WTC11 (cell line): ENCODE measurements around the gene VEPH1. TPM values are rescaled to one million over a fixed set of nuclear protein-coding genes. Genes with fewer than 3 reads are reported as not detected.

Experiments used
- ATAC-seq: fragments of 200-7000 bp; cut with Tn5 transposase; 2 replicates; pipeline ENCODE4 v1.10.0; 2021; ENCODE audit warnings: mild to moderate bottlenecking, moderate library complexity
- CTCF ChIA-PET: fragments of 300-600 bp; sonication (Branson Sonifier 250); formaldehyde crosslinking; loops from one replicate; lab custom pipeline; 2021; ENCODE audit warnings: antibody characterized with exemption; lab: Charles Lee
- POLR2A ChIA-PET: fragments of 350-600 bp; sonication (Branson Sonifier 250); formaldehyde crosslinking; loops from one replicate; lab custom pipeline; 2021; ENCODE audit warnings: antibody characterized with exemption; lab: Charles Lee
- DNase-seq: peaks from one replicate; pipeline ENCODE4 v3.0.0; 2021; ENCODE audit warnings: low spot score
- H3K27ac Mint-ChIP-seq: 2 replicates; pipeline ENCODE4 v1.8.0; 2021; ENCODE audit warnings: mixed read lengths
- H3K27me3 Mint-ChIP-seq: 2 replicates; pipeline ENCODE4 v1.8.0; 2021; ENCODE audit warnings: low read depth, mild to moderate bottlenecking, moderate library complexity, mixed read lengths
- H3K36me3 Mint-ChIP-seq: 2 replicates; pipeline ENCODE4 v1.8.0; 2021; ENCODE audit warnings: mixed read lengths
- H3K4me1 Mint-ChIP-seq: 2 replicates; pipeline ENCODE4 v1.8.0; 2022; ENCODE audit warnings: mixed read lengths
- H3K4me3 Mint-ChIP-seq: 2 replicates; pipeline ENCODE4 v1.8.0; 2021; ENCODE audit warnings: mild to moderate bottlenecking, moderate library complexity, mixed read lengths
- H3K9me3 Mint-ChIP-seq: 2 replicates; pipeline ENCODE4 v1.8.0; 2021; ENCODE audit warnings: mixed read lengths
- CBFB ChIP-seq: sonication (generic); formaldehyde crosslinking; IDR thresholded peaks from 2 replicates; pipeline ENCODE4 v1.8.1; 2022; ENCODE audit warnings: mild to moderate bottlenecking, low read depth, missing genetic modification reagents
- CDX4 ChIP-seq: fragments of 250-450 bp; sonication (Bioruptor Pico); IDR thresholded peaks from 2 replicates; pipeline ENCODE4 v1.9.0; 2021; ENCODE audit warnings: moderate library complexity, mild to moderate bottlenecking, inconsistent platforms, borderline replicate concordance
- CREB1 ChIP-seq: sonication (generic); formaldehyde crosslinking; IDR thresholded peaks from 2 replicates; pipeline ENCODE4 v1.8.0; 2023; ENCODE audit warnings: mild to moderate bottlenecking, missing genetic modification reagents
- CTCF ChIP-seq: fragments of 200-600 bp; IDR thresholded peaks from 2 replicates; pipeline ENCODE4 v1.8.0; 2022; ENCODE audit warnings: antibody characterized with exemption
- ESRRA ChIP-seq: sonication (generic); formaldehyde crosslinking; IDR thresholded peaks from 2 replicates; pipeline ENCODE4 v1.8.1; 2022; ENCODE audit warnings: mild to moderate bottlenecking, missing genetic modification reagents, borderline replicate concordance
- FOXP1 ChIP-seq: sonication (generic); formaldehyde crosslinking; IDR thresholded peaks from 2 replicates; pipeline ENCODE4 v1.8.0; 2022; ENCODE audit warnings: missing genetic modification reagents, mild to moderate bottlenecking, moderate library complexity, borderline replicate concordance
- FOXP4 ChIP-seq: sonication (generic); formaldehyde crosslinking; IDR thresholded peaks from 2 replicates; pipeline ENCODE4 v1.8.0; 2022; ENCODE audit warnings: mild to moderate bottlenecking, missing genetic modification reagents
- HMGA2 ChIP-seq: fragments of 250-450 bp; sonication (Bioruptor Pico); IDR thresholded peaks from 2 replicates; pipeline ENCODE4 v1.4.0; 2021; ENCODE audit warnings: mild to moderate bottlenecking, moderate library complexity
- JUN ChIP-seq: sonication (generic); formaldehyde crosslinking; IDR thresholded peaks from 2 replicates; pipeline ENCODE4 v1.8.0; 2023; ENCODE audit warnings: mild to moderate bottlenecking, missing genetic modification reagents
- KAT7 ChIP-seq: sonication (generic); formaldehyde crosslinking; IDR thresholded peaks from 2 replicates; pipeline ENCODE4 v1.8.1; 2023; ENCODE audit warnings: missing genetic modification reagents, mild to moderate bottlenecking, borderline replicate concordance
- MAX ChIP-seq: sonication (generic); formaldehyde crosslinking; IDR thresholded peaks from 2 replicates; pipeline ENCODE4 v1.8.0; 2022; ENCODE audit warnings: mild to moderate bottlenecking, missing genetic modification reagents
- MXD4 ChIP-seq: fragments of 250-450 bp; sonication (Bioruptor Pico); IDR thresholded peaks from 2 replicates; pipeline ENCODE4 v1.8.0; 2021; ENCODE audit warnings: mild to moderate bottlenecking, moderate library complexity, borderline replicate concordance
- MYBL2 ChIP-seq: sonication (generic); formaldehyde crosslinking; IDR thresholded peaks from 2 replicates; pipeline ENCODE4 v1.8.1; 2023; ENCODE audit warnings: mild to moderate bottlenecking, moderate library complexity, missing genetic modification reagents
- NR1H2 ChIP-seq: sonication (generic); formaldehyde crosslinking; IDR thresholded peaks from 2 replicates; pipeline ENCODE4 v1.9.0; 2021; ENCODE audit warnings: mild to moderate bottlenecking, moderate library complexity, missing genetic modification reagents
- NR2C2 ChIP-seq: sonication (generic); formaldehyde crosslinking; IDR thresholded peaks from 2 replicates; pipeline ENCODE4 v1.8.0; 2022; ENCODE audit warnings: mild to moderate bottlenecking, missing genetic modification reagents
- NR3C1 ChIP-seq: sonication (generic); formaldehyde crosslinking; conservative IDR thresholded peaks from 2 replicates; pipeline ENCODE4 v1.8.1; 2023; ENCODE audit warnings: low read depth, mild to moderate bottlenecking, missing genetic modification reagents
- PRRX2 ChIP-seq: fragments of 250-450 bp; sonication (Bioruptor Pico); IDR thresholded peaks from 2 replicates; pipeline ENCODE4 v1.8.0; 2021; ENCODE audit warnings: mild to moderate bottlenecking
- STAT6 ChIP-seq: sonication (generic); formaldehyde crosslinking; conservative IDR thresholded peaks from 2 replicates; pipeline ENCODE4 v1.8.1; 2023; ENCODE audit warnings: mild to moderate bottlenecking, low read depth, missing genetic modification reagents, moderate library complexity
- TEAD1 ChIP-seq: sonication (generic); formaldehyde crosslinking; IDR thresholded peaks from 2 replicates; pipeline ENCODE4 v1.8.0; 2022; ENCODE audit warnings: mild to moderate bottlenecking, missing genetic modification reagents
- USF2 ChIP-seq: sonication (generic); formaldehyde crosslinking; IDR thresholded peaks from 2 replicates; pipeline ENCODE4 v1.8.1; 2023; ENCODE audit warnings: mild to moderate bottlenecking, missing genetic modification reagents, moderate library complexity
- ZBTB43 ChIP-seq: sonication (generic); formaldehyde crosslinking; IDR thresholded peaks from 2 replicates; pipeline ENCODE4 v1.8.1; 2023; ENCODE audit warnings: mild to moderate bottlenecking, missing genetic modification reagents
- ZNF121 ChIP-seq: sonication (generic); formaldehyde crosslinking; IDR thresholded peaks from 2 replicates; pipeline ENCODE4 v1.8.0; 2023; ENCODE audit warnings: missing genetic modification reagents
- ZNF232 ChIP-seq: sonication (generic); formaldehyde crosslinking; IDR thresholded peaks from 2 replicates; pipeline ENCODE4 v1.8.0; 2022; ENCODE audit warnings: mild to moderate bottlenecking, missing genetic modification reagents
- ZNF396 ChIP-seq: fragments of 250-450 bp; sonication (Bioruptor Pico); IDR thresholded peaks from 2 replicates; pipeline ENCODE4 v1.8.0; 2021; ENCODE audit warnings: mild to moderate bottlenecking, moderate library complexity, borderline replicate concordance
- ZNF671 ChIP-seq: fragments of 250-450 bp; sonication (Bioruptor Pico); IDR thresholded peaks from 2 replicates; pipeline ENCODE4 v1.8.0; 2021; ENCODE audit warnings: mild to moderate bottlenecking
- total RNA-seq: library from RNA; stranded (reverse); gene quantifications from 3 replicates; pipeline ENCODE4 v1.2.3, GENCODE V29; 2021

The VEPH1 gene
- total RNA-seq, 1 experiment from 2014 or later: 10.8 TPM

GRCh38 chr3:157297328-157297915 lies 205.8 kb downstream of the VEPH1 start:
- ChIA-PET POLR2A (no interaction called here), CTCF (no interaction called here)
- H3K4me1 Mint-ChIP-seq: peaks cover 15% of the 10 kb centered on the region
- DNase-seq (no peak), ATAC-seq (no peak)
- H3K27ac Mint-ChIP-seq: no peak overlapping the region
- no peak for TF ChIP-seq NR1H2 (CRISPR knock-in tag)
- no peak for TF ChIP-seq ZBTB43
- no peak for TF ChIP-seq ZNF671 (CRISPR knock-in tag)
- no peak for TF ChIP-seq USF2 (CRISPR knock-in tag)
- TF ChIP-seq NR3C1 (CRISPR knock-in tag): no peak
- no peak for TF ChIP-seq MAX (CRISPR knock-in tag)
- no peak for TF ChIP-seq PRRX2
- no peak overlapping the region for H3K4me3 Mint-ChIP-seq
- no peaks in the 10 kb centered on the region for H3K27me3 Mint-ChIP-seq
- no peaks in the 10 kb centered on the region for H3K36me3 Mint-ChIP-seq
- H3K9me3 Mint-ChIP-seq: no peaks in the 10 kb centered on the region

- no peak overlapping the region for H3K4me3 Mint-ChIP-seq
- H3K27me3 Mint-ChIP-seq: no peaks in the 10 kb centered on the region
- H3K36me3 Mint-ChIP-seq: no peaks in the 10 kb centered on the region
- TF ChIP-seq ZNF396 (no peak), CBFB (CRISPR knock-in tag) (no peak), FOXP1 (no peak), ZNF121 (CRISPR knock-in tag) (no peak), NR3C1 (CRISPR knock-in tag) (no peak), JUN (no peak), MYBL2 (CRISPR knock-in tag) (no peak)
- ATAC-seq: no peak; the same call in 1 of the 2 replicates
- peaks cover 19% of the 10 kb centered on the region for H3K4me1 Mint-ChIP-seq
- no peak overlapping the region for H3K27ac Mint-ChIP-seq
- DNase-seq: no peak
- ChIA-PET POLR2A (no interaction called here), CTCF (no interaction called here)
- no peaks in the 10 kb centered on the region for H3K9me3 Mint-ChIP-seq
These were observed 208.3 kb downstream of the VEPH1 start for GRCh38 chr3:157294953-157295352.

GRCh38 chr3:157294491-157294890 lies 208.7 kb downstream of the VEPH1 start:
- Mint-ChIP-seq H3K27ac (no peak overlapping the region), H3K4me3 (no peak overlapping the region)
- CTCF ChIA-PET: interaction anchor here (1.0 kb wide), 1 partner anchor 20 kb away, joined by 4 read pairs; no protein-coding TSS in a partner anchor
- no peak for TF ChIP-seq HMGA2 (CRISPR knock-in tag)
- TF ChIP-seq CTCF: no peak
- no peak for TF ChIP-seq FOXP4 (CRISPR knock-in tag)
- TF ChIP-seq ESRRA (CRISPR knock-in tag): no peak
- TF ChIP-seq TEAD1 (CRISPR knock-in tag): no peak
- TF ChIP-seq ZNF232: no peak
- no peak for TF ChIP-seq CDX4 (CRISPR knock-in tag)
- no peak for TF ChIP-seq KAT7 (CRISPR knock-in tag)
- no peak for TF ChIP-seq MXD4 (CRISPR knock-in tag)
- TF ChIP-seq NR2C2 (CRISPR knock-in tag): no peak
- TF ChIP-seq CREB1: no peak
- no peak for TF ChIP-seq STAT6 (CRISPR knock-in tag)

More at GRCh38 chr3:157294491-157294890, 208.7 kb downstream of the VEPH1 start:
- no peaks in the 10 kb centered on the region for H3K27me3 Mint-ChIP-seq
- POLR2A ChIA-PET: no interaction called here
- DNase-seq (no peak), ATAC-seq (no peak)
- no peaks in the 10 kb centered on the region for H3K9me3 Mint-ChIP-seq
- H3K4me1 Mint-ChIP-seq: peaks cover 19% of the 10 kb centered on the region
- no peaks in the 10 kb centered on the region for H3K36me3 Mint-ChIP-seq
